Measurements from ENCODE around the gene MINDY3.

DNA sequence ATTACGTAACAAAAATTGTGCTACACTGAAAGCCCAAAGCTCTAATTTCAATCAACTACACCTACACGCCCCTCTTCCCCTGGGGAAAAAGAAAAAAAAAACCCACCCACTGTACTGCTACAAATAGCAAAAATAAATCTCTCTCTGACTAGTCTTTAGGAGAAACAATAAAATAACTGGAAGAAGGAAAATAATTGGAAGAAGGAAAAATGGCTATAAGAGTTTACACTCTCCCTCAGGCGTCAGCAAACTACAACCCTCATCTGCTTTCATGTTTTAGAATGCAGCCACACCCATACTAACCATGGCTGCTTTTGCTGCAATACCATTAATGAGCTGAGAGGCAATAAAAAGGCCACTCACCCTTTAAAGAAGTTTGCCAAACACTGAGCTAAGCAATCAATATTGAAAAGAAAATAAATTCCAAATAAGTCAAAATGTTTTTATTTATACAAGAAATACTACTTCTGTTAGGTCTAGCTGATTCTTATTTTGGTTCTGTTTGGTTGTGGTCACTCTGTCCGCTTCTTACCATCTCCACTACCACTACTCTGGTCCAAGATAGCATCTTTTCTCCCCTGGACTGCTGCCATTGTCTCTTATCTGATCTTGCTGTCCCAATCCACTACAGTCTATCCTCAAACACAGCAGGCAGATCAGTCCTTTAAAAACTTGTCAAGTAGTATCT is 3.8 kb downstream of the MINDY3 start:
- TF ChIP-seq, protein P1, sequence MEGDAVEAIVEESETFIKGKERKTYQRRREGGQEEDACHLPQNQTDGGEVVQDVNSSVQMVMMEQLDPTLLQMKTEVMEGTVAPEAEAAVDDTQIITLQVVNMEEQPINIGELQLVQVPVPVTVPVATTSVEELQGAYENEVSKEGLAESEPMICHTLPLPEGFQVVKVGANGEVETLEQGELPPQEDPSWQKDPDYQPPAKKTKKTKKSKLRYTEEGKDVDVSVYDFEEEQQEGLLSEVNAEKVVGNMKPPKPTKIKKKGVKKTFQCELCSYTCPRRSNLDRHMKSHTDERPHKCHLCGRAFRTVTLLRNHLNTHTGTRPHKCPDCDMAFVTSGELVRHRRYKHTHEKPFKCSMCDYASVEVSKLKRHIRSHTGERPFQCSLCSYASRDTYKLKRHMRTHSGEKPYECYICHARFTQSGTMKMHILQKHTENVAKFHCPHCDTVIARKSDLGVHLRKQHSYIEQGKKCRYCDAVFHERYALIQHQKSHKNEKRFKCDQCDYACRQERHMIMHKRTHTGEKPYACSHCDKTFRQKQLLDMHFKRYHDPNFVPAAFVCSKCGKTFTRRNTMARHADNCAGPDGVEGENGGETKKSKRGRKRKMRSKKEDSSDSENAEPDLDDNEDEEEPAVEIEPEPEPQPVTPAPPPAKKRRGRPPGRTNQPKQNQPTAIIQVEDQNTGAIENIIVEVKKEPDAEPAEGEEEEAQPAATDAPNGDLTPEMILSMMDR (IDR thresholded peaks at IDR 0.05), result no peak
- TF ChIP-seq EZH2 (IDR thresholded peaks at IDR 0.05; ENCODE audit: borderline replicate concordance, insufficient read depth, low read depth, low read length, poor library complexity, severe bottlenecking), result no peak
